Measurements from ENCODE around the gene AKR1D1.

DNA sequence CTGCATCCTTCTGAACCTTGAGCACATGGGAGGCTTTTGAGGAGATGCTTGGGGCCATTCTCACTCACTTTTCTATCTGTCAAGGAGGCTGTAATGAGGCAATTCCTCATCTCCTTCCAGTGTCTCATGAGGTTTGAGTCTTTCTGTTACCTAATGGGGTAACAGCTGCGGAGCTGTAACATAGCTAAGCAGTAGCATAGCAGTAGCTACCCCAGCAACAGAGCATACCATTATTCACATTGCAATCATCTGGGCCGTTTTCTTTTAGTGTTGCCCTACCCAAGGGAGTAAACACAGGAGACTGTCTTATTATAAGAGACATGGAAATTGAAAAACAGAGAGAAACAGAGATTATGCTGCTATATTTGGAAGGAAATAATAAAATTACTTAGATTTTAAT lies 68.7 kb downstream of the AKR1D1 start:
- TF ChIP-seq EZH2 (IDR thresholded peaks at IDR 0.05; ENCODE audit: borderline replicate concordance, low read length): no peak
- TF ChIP-seq, protein P1, sequence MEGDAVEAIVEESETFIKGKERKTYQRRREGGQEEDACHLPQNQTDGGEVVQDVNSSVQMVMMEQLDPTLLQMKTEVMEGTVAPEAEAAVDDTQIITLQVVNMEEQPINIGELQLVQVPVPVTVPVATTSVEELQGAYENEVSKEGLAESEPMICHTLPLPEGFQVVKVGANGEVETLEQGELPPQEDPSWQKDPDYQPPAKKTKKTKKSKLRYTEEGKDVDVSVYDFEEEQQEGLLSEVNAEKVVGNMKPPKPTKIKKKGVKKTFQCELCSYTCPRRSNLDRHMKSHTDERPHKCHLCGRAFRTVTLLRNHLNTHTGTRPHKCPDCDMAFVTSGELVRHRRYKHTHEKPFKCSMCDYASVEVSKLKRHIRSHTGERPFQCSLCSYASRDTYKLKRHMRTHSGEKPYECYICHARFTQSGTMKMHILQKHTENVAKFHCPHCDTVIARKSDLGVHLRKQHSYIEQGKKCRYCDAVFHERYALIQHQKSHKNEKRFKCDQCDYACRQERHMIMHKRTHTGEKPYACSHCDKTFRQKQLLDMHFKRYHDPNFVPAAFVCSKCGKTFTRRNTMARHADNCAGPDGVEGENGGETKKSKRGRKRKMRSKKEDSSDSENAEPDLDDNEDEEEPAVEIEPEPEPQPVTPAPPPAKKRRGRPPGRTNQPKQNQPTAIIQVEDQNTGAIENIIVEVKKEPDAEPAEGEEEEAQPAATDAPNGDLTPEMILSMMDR (conservative IDR thresholded peaks at IDR 0.05 in 1 of 2, IDR thresholded peaks at IDR 0.05 in 1 of 2; ENCODE audit: extremely low read depth in 1 of 2, insufficient read depth in 1 of 2, low read depth in 1 of 2, low read length in 2 of 2): no peak

All from mammary epithelial cell (primary cell).